Left renal cortex interstitium (tissue), 4 donors: ENCODE results near the gene RHEBL1. TPM values are rescaled to one million over a fixed set of nuclear protein-coding genes. Genes with fewer than 3 reads are reported as not detected.
"Not testable (repeated sequence)": the region's sequence is repeated elsewhere in the genome, so short reads cannot be mapped to it uniquely, and the experiment has no call there.

Source experiments
- DNase-seq, 4 donors: peaks; one replicate each; pipeline ENCODE4 v3.0.0-alpha.2; 2013; ENCODE audit warnings: low read depth in 4 of 4, low spot score in 2 of 4, missing footprints in 1 of 4
- polyA plus RNA-seq, 4 donors: library from polyadenylated mRNA; unstranded; fragments of 120-200 nt; gene quantifications; one replicate each; pipeline ENCODE4 v1.2.1, GENCODE V29; 2013; ENCODE audit not compliant: insufficient read length in 4 of 4

RHEBL1 gene
- polyA plus RNA-seq, 4 donors: 1.3 to 2.4 (median 1.8) TPM

DNA sequence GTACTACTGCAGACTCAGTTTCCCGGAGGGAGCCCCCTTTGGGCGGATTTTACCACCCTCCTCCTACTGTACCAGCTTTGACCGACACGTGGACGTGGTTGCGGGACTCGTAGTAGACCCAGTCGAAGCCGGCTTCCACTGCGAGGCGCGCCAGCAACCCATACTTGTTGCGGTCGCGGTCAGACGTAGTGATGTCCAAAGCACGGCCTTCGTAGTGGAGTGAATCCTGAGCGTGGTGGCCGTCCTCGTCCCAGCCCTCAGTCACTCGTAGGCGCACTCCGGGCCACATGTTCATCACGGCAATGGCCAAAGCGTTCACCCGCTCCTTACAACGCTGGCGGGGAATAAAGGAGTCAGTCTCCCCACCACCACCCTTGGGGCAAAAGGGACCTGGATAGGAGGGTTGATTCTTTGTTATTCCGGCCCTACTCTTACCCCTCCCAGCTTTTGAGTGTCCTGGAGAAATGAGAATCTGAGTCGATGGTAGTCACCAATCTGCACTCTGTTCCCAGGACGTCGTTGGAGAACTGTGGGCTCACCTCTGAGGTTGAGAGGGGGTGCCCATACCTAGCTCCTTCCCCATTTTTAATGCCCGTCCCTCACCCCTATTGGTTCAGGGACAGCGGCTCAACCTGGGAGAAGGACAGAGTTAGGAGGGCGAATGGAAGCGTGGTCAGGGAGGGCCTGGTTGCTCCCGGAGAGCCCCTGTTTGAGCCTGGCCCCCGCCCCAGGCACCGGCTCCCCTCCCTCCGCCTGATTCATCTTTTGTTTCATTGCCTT lies 21.5 kb upstream of the RHEBL1 start:
- DNase-seq: no peak

DNA sequence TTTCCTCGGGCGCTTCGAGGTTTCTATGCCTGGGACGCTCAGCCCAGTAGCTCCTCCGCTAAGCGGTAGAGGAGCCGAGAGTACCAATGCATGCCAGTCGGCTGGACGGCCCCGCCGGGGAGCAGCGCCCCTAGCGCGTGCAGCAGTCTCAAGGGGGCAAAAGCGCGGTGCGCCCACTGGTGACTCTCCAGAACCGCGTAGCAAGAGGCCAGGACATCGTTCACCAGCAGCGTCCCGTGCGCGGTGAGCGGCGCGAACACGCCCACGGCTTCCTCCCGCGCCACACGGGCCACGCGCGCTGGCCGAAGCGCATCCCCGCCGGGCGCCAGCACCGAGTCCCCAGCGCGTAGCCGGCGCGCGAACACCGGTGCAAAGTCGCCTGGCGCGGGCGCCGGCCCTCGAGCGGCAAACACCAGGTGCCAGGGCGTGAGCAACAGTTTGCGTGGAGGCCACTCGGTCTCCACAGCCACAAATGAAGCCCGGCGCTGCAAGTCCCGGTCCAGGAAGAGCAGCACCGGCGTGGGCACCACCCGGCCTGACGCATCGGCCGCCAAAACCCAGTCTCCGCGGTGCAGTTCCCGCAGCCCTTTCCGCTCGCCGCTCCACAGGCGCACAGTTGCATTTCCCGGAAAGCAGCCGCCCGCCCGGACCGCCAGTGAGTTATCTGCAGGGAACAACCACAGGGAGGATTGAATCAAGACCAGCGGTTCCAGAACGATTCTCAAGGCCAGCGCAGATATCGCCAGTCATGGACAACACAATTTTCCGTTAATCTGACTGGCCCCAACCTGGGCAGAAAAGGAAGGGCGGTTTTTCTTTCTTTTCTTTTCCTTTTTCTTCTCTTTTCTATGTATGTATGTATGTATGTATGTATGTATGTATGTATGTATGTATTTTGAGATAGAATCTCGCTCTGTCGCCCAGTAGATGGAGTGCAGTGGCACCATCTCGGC lies 20.3 kb upstream of the RHEBL1 start:
- DNase-seq: no peak

DNA sequence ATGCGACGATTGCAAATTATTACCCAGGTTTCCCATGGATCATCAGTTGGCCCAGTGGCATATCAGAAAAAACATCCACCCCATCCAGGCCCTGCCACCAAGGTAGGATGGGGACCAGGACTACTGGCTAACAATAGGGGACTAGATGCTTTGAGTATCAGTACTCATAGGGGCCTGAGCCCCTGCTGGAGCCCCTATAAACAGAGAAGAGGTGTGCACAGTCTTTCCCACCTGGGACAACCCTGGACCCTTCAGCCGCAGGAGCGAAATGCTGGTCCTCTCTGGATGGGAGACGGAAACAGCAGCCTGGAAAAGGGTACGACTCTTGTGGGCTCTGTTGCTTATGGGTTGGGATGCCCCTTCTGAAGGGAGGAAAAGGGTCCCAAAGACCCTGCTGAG lies 19.2 kb upstream of the RHEBL1 start:
- DNase-seq: no peak

DNA sequence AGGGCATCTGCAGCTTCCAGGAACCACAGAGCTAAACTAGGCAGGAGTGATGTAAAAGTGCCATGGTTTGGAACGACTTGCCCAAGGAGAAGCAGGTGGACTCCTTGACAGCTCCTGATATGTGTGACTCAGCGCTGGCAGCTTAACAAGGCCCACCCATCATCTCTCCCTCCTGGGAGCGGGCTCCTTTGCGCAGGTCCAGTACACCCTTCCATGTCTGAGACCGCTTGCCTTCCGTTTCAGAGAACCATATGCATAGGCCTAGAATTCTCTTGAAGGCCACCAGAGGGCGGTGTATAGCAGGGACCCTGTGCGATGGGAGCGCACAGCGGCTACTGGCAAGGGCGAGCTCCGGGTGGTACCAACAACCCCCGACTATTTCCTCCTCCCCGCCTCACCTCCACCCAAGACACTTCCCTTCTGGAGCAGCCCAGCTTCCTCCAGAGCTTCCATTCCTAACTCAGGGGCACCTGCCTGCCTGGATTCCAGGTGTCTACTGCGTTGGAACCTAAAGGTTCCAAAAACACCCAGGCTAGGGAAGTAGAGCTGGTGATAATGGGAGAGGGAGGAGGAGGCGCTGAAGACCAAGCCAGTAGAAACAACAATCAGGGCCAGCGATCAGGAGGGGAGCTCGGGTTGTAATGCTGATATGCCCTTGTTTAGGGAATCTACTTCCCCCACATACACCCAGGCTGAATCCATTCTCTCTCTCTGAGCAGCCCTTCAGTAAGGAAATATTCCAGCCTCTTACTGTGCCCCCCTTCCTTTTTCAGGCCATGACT lies 18.6 kb upstream of the RHEBL1 start:
- peak in 1 of 4 donors; percentile 78 for DNase-seq

DNA sequence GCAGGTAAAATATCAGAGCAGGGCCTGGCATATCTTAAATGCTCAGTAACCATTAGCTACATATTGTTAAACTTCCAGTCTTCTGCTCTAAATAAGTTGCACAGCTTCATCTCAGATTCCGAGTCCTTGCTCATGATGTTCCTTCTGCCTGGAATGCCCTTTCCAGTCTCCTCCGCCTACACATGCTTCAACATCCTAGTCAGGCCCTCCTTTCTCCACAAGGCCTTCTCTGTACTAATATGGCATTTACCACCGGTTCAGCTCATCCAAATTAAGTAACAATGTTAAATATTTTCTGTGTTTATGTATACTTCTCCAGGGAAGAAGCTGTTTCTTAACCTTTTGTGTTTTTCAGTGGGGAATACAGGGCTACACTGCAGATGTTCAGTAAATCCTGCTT lies 16.3 kb upstream of the RHEBL1 start:
- no peak for DNase-seq

DNA sequence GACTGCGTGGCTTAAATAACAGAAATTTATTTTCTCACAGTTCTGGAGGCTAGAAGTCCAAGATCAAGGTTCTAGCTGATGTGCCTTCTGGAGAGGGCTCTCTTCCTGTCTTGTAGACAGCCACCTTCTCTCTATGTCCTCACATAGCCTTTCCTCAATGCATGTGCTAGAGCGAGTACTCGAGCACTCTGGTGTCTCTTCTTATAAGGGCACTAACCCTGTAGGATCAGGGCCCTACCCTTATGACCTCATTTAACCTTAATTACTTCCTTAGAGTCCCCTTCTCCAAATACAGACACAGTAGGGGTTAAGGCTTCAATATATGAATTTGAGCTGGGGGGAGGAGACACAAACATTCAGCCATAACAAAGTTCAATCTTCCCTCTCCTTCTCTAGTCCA lies 14.7 kb upstream of the RHEBL1 start:
- DNase-seq: no peak

DNA sequence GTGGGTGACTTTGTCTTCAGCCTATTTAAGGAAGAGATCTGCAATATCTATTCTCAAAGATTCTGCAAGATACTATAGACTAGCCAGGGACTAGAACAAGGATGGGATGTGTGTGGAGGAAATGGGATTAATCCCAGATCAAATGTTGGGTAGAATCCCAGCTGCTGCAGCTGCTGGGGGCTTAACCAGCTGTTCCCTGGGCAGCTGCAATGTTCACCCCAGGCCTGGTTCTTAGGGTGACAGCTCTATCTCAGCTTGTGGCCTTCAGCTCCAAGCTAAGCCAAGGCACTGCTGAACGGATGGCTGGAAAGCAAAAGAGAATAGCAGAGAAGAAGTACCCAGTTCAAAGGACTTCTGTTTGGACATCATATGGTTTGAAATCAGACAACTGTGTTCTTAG lies 10.0 kb upstream of the RHEBL1 start:
- no peak for DNase-seq

DNA sequence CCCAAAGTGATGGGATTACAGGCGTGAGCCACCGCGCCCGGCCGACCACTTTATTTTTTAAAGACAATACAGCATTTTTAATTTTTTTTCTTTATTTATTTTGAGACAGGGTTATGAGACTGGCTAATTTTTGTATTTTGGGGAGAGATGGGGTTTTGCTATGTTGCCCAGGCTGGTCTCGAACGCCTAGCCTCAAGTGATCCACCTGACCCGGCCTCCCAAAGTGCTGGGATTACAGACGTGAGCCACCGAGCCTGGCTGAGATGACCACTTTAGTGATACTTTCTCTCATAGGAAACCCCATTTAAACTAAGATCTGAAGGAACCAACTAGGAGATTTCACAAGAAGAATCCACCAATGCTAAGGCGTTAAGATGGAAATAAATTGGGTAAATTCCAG lies 1.2 kb upstream of the RHEBL1 start:
- DNase-seq: no peak

DNA sequence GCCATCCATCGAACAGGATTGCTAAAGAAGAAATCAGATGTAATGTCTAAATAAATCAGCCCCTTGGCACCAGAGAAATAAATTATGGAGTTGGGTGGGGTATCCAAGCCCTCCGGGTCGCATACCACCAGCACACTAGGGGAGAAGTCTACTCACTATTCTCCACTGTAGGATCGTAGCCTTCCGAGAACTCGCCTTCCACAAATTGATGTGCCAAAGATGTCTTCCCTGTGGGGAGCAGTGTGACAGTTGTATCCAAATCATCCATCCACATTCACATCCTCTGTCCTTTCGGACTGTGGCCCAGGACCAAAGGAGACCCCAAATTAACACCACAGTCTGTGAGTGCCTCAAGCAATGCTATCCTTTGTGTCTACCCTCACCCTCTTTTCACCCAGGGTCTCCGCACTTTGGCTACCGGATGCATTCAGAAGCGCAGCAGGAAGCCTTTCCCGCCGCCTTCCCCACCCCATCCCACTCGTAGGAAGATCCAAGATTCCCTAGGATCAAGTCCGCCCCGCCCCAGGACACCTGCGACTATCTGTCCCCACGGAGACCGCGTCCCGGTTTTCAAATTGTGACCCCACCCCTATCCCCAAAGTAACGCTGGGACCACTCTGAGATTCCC lies 786 bp downstream of the RHEBL1 start:
- no peak for DNase-seq

DNA sequence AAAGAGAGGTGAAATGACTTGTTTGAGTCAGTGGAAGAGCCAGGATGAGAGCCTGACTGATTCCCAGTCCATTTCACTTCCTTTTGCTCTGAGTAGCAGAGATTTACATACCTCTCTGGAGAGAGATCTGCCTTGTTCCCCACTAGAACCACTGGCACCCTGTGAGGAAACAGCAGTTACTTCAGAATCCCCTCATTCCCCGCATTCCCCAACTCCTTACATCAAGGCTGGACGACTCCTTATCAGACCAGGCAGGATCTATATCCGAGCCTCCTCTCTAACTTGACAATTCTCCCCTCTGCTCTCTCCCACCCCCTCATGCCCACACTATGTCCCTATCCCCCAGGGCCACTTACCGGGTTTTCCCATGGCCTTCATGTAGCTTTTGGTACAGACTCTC lies 3.7 kb downstream of the RHEBL1 start:
- no peak for DNase-seq

DNA sequence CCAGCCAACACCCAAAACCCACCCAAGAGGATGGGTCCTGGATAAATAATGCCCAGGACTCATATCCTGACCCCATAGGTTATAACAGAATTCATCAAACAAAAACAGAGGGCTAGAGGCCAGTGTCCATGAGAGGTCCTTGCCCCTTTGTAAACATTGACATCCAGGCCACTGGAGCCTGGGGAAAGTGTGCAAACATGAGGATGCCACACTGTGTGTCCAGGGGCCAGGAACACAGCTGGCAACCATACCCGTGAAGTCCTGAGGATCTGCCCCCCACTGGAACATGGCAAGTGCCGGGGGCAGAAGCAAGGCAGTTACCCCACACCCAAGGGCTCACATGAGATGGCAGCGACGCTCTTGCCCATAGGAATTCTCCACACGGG lies 5.0 kb downstream of the RHEBL1 start:
- DNase-seq: no peak

DNA sequence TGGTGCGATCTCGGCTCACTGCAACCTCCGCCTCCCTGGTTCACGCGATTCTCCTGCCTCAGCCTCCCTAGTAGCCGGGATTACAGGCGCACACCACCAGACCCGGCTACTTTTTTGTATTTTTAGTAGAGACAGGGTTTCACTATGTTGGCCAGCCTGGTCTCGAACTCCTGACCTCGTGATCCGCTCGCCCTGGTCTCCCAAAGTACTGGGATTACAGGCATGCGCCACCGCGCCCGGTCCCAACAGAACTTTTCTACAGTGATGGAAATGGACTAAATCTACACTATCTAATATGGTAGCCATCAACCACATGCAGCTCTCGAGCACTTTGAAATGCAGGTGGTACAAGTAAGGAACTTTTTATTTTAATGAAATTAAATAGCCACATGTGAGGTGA lies 7.9 kb downstream of the RHEBL1 start:
- DNase-seq: not testable (repeated sequence)

DNA sequence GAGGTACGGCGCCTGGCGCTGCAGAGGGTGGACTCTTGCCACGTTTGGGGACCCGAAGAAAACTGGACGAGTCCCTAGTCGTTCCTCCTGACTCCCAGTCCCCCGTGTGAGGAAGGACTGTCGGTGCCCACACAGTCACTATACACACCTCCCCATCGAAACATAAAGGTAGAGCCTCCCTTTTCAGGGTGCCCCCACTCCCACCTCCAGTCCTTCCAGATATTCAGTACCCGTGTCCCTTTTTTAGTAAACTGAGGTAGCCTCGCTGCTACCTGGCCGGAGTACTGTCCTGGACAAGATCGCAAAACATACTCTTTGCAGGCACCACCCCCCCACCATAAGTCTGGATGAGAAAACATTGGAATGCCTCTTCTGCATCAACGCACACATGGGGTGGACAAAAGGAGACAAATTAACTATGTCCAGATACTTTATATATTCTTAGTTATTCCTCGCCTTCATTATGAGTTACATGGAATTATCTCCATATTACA lies 8.6 kb downstream of the RHEBL1 start:
- DNase-seq: no peak

DNA sequence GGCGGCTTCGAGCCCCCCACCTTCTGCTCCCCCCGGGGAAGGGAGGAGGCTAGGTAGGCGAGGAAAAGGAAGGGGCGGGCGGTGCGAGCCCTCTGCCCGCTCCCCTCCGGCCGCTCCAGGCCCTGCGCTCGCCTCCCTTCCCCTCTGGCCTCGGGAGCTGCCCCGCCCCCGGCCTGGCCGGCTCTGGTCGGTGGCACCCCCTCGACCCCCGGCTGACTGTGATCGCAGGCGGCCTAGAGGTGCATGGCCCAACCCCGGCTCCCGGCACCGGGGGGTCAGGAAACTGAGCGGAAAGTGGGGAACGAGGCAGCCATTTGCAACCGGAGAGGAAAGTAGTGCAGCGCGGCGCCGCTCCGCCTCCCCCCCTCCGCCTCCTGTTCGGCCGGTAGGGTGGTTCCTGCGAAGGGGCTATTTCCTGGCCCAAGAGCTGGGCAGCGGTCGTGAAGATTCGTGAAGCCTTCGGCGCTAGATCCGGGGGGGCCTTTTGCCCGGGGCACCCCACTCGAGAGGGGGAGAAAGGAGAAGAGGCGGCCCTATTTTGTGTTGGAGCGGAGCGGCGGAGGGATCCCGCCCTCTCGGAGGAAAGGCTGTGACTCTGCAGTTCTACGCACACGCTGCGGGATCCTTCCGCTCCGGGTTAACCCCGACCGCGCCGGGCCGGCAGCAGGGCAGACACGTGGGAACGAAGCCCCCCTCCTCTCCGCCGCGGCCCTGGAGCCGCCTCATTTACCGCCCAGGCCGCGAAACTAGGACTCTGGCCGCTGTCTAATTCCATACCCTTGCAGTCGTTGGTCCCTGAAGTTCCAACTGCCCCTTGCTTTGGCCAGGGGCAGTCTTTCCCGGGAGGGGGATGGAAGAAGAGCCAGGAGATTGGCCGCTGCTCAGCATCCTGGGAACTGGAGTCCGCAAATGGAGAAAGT lies 9.3 kb downstream of the RHEBL1 start, which contains the start of gene KMT2D:
KMT2D (minus strand) TSS at position 558 of the 920 bp plus-strand sequence. CDS start 5,470 bp downstream, outside the sequence.
- peak; percentile 89 to 95 (median 94) for DNase-seq

DNA sequence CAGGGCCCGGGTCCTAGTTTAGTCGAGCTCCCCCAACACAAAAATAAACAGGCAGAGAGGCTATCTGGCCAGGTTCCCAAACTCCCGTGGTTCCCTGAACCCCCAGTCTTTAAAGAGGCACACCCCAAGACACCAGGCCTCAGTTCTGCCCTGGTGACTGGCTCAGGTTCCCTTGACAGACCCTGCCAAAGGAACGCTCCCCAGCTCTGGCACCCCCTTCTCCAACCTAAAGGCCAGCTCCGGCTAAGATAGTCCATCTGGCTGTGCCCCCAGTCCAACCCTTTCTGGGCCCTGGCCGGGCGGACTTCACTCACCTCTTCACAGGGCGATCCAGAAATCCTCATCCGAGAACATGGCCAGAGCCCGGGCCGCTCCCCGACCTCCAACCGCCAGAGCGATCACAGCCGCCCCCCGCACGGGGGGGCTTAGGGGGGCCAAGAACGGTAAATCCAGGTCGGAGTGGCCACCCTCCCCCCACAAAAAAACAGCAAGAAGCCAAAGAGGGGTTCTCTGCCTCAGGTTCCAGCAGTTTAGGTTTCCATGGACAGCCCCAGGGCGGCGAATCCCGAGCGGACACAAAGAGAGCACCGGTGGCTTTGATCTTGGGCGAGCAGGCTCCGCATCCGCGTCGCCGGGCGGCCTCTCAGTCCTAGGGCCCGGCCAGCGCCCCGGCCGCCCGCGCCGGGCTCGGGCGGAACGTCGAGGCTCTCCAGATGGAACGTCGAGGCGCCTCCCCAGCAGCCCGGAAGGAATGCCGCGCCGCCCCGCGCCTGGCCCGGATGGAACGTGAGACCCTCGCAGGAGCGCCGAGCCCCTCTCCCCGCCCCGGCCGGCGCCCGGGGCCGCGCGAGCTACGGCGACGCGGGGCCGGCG lies 10.2 kb downstream of the RHEBL1 start:
- no peak for DNase-seq

DNA sequence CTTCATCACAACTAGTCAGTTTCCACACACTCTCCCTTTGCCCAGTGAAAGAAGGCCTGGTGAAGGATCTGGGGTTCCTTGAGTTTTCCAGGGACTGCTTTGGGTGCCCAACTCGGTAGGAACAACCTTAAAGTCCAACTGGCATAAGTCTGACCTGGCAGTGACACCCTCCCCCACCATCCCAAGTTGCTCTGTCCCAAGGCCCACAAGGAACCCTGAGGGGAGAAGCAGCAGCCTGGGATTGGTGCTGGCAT lies 10.8 kb downstream of the RHEBL1 start:
- no peak for DNase-seq

DNA sequence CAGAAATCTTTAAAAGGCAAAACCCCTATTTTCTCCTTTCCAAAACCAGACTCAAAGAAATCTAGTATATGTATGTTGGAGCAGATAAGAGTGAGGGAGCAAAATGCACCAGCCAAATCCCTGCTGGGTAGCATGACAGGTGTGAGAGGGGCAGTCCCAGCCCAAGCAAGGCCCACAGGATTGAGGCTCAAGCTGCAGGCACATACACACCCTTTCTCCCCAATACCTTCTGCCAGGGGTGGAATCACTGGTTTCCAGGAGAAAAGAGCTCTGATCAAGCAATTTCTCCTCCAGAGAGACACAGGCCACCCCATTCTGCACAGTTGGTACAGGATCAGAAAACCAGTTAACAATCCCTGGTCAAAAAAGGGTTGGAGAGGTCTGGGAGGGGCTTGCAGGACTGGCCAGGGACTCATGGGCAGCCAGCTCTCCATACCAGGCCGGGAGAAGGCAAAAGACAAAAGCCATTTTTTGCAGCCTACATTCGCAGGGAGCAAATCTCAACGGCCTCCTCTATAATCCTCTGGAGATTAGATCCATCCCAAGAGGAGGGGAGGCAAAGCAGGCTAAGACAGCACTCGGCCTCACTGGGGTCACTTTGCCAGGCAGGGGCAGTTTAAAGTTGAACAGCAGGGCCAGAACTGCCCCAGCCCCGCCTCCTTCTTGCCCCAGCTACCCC lies 11.3 kb downstream of the RHEBL1 start:
- no peak for DNase-seq

DNA sequence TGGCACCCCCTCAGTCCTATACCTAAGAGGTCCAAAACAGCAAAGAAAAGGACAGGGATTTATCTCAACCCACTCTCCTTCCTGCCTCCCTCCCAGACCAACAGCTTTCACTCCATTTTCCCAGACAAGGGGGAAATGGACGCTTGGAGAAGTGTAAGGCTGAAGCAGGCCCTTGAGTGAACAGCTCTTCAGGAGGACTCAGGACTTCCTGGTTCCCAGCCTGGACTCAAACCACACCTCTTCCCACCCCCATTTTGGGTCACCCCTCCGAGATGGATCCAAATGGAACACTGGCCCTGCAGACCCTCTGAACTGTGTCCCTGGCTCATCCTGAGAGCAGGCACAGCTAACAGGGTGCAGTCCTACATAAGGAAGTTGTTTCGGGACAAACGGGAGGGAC lies 11.9 kb downstream of the RHEBL1 start:
- no peak for DNase-seq
